GM18909 (cell line): Measurements from ENCODE around the gene CAPZB.
A peak's percentile ranks its signal among the peaks of the same experiment; 100 is the strongest.
"Not testable (repeated sequence)": the region's sequence is repeated elsewhere in the genome, so short reads cannot be mapped to it uniquely, and the experiment has no call there.

Experiments used
- ATAC-seq: cut with Tn5 transposase; IDR thresholded peaks from one replicate; pipeline ENCODE4 v1.9.1; 2021; ENCODE audit warnings: mild to moderate bottlenecking; ENCODE audit not compliant: unreplicated experiment, poor library complexity

CAPZB gene

GRCh38 chr1:19321071-19321470, 164.3 kb downstream of the CAPZB start:
- no peak for ATAC-seq

GRCh38 chr1:19319196-19319595, 166.1 kb downstream of the CAPZB start:
- no peak for ATAC-seq

- ATAC-seq = no peak
Measured at GRCh38 chr1:19317126-19317910, 168.0 kb downstream of the CAPZB start.

DNA sequence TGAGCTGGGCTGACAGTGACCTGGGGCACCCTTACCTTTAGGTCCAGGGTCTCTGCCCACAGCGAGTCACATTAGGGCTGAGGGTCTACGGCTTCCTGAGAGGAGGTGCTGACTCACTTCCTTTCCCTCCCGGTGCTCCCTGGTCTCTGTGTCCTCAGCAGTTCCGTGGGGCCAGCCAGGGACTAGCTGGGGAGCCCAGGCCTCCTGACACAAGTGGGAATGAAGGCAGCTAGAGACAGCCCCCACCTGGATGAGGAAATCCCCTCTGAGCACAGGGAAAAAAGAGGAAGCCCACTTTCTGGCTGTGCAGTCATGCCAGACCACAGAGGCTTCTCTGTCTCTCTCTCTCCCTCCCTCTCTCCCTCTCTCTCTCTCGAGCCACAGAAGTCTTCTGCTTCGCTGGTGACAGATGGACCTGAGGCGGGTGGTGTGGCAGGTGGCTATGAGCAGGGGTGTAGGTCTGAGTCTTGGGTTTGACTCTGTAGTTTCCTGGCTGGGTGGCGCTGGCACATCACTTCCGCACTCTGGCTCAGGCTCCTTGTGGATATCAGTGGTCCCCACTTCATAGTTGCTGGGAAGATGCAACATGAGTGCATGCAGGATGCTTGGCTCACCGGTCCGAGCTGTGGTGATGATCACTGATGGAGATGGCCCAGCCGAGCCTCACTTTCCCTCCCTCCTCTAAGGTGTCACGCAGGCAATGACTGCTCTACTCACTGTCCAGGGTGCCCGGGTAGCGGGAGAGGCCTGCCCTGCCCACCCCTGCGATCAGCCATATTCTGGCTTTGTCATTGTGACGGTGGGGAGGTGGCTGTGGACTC, 169.8 kb downstream of the CAPZB start:
- peak; percentile 33 for ATAC-seq

DNA sequence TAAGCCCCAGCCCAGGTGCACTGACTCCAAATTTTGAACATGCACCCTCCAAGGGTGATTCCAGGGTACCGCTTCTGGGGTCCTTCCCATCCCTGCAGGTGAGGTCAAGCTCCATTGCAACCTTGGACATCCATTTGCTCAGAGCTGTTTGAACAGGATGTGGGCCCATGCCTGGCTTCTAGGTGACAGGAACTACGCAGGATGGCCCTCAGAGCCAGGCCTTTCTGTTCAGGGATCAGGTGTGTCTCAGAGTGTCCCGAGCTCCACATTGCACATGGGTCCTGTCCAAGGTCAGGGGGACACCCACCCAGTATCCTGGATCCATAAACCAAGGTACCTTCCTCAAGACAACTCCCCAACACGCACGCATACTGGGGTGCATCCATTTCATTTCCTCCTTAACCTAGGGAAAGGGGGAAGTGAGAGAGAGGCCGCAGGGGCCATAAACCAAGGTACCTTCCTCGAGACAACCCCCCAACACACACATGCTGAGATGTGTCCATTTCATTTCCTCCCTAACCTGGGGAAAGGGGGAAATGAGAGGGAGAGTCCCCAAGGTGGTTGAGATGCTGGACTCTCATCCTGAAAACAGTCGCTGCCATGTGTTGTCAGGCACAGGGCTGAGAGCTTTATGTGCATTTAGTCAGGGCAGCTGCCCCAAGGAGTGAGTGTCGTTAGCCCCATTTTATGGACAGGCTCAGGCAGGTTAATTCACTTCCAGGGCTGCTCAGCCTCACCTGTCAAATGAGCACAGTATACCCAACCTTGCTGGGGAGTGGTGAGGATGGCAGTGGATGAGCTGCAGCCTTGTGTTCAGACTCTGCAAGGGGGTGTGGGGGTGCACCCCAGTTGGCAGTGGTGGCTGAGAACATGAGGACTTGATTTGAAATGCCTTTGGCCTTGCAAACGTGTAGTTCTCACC, 171.1 kb downstream of the CAPZB start:
- no peak for ATAC-seq

- ATAC-seq = no peak
Measured at GRCh38 chr1:19313636-19313959, 171.7 kb downstream of the CAPZB start.

DNA sequence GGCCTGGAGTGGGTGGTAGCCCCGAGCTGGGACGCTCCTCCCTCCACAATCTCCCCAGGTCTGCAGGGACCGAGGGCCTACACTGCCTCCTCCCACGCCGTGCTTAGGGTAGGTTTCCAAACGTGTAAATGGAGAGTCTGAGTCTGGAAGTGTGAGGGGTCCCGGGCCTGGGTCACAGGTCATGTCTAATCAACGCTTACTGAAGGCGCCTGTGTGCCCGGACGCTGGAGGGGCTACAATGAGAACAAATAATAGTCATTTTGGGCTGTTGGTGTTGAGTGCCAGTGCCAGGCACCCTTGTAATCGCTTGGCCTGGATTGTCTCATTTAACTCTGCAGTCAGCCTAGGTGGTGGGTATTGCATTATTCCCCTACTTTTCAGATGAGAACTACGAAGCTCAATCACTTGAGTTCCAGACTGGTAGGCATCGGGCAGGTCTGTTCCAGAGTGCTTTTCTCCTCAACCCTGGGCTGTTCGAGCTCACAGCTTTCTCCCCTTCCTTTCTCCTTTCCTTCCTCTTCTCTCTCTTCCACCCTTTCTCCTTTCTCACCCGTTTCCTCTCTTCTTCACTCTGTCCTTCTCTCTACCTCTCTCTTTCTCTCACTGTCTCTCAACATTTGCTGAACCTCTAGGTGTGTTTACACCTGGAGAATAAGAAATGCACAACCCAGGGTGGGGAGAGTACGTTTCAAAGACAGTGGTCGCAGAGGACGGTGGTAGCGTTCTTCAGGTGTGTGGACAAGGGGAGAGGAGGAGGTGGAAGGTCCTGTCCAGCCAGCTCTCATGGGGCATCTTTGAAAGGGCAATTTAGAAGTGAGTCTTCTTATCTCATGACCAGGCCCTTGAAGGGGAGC, 172.3 kb downstream of the CAPZB start:
- ATAC-seq = peak; percentile 13

DNA sequence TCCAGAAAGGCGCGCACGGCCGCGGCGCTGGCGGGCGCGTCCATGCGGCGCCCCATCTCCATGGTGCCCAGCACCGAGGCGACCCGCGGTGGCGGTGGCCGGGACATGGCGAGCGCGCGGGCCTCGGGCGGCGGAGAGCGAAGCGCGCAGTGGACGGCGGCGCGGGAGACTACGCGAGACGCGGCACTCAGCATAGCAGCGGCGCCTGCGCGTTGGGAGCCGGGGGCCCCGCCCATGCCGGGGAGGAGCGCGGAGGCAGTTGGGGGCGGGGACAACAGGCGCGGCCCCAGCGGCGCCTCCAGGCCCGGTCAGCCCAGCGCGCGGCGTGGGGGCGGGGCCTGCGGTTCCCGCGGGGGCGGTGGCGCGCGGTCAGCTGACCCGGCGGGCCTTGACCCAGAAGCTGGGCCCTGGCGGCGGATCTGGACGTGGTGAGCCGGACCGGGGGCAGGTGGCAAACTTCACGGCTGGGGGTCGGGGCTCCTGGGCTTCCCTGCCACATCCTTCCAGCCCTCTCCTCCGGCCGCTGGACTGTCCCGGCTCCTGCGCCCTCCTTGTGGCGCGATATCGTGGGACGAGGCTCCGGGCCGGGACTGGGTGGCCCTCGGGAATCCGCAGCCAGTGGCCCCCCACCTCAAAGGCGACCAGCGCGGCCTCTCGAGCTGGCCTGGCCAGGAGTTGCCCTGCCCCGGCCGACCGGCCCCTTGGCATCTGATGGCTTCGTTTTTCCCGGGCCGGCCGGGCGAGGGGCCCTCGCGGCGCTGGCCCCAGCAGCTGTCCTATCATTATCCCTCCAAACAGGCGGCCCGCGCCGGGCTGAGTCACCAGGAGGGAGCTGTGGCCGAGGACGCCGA, 173.2 kb downstream of the CAPZB start, which contains the start of the genes AKR7A2 and SLC66A1:
Gene AKR7A2 (minus strand): TSS at position 214 of the 851 bp plus-strand sequence. CDS start 20 bp downstream, at position 194.
Gene SLC66A1 (plus strand): TSS at position 396 of the 851 bp plus-strand sequence. CDS start 5,352 bp downstream, outside the sequence.
- peak; percentile 77 for ATAC-seq

DNA sequence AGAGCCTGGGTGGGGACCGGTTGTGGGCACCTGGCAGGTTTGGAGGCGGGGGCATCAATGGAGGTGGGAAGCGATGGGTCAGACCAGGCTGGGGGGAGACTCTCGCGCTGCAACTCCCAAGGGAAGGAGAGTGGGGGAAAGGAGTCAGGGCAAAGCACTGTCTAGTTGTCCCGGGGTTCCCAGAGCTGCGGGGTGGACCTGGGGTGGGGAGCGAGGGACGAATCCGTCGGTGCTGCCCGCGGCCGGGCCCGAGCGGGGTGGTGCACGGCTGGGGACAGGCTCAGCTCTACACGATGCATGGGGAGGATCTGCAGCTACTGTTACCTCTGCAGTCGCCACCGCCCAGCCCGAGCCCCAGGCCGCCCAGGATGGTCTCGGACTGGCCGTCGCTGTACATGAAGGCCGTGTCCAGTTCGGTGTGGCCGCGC, 173.8 kb downstream of the CAPZB start:
- peak; percentile 18 for ATAC-seq

DNA sequence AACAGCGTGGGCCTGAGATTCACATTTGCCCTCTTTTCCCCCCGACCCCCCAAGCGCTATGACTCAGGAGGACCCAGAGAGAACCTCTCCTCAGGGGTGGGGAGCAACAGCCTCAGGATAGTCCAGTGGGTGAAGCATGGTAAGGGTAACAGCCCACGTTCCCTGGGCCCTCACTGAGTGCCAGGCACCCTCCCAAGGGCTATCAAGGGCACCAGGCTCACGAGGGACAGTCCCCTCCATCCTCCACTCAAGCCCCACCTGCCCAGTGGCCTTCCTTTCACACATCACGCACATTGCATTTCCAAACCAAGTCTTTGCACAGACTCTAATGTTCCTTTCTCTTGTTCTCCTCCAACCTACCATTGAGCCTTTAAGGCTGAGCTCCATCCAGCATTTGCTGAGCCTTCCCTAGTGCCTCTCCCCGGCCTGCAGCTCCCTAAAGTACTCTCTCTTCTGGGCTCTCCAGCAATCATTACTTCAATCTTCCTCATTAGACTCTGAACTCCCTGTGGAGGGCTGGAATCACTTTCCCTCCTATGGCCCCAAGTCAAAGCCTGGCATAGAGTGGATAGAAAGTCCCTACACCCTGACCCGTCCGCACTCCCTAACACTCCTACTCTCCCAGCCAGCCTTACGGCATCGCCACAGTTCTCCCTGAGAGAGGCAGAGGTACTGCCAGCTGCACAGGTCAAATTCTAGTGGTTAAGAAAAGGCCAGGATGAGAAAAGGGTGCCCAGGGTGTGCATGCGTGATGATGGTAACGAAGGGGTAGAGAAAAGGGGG, 174.4 kb downstream of the CAPZB start:
- no peak for ATAC-seq

DNA sequence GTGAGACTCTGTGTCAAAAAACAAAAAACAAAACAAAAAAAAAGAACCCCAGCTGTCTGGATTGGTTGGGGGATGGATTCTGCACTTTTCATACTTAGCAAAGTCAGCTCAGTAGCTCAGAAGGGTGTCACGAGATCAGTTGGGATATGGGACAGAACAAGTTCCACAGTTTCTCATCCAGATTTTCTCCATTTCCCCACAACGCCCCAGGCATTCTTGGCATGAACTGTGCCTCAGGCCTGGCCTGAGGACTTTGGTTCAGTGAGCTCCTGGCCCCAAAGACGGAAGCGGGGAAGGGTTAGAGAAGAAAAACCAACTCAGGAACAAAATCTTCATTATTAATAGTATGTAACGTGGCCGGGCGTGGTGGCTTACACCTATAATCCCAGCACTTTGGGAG, 175.3 kb downstream of the CAPZB start:
- ATAC-seq = no peak

DNA sequence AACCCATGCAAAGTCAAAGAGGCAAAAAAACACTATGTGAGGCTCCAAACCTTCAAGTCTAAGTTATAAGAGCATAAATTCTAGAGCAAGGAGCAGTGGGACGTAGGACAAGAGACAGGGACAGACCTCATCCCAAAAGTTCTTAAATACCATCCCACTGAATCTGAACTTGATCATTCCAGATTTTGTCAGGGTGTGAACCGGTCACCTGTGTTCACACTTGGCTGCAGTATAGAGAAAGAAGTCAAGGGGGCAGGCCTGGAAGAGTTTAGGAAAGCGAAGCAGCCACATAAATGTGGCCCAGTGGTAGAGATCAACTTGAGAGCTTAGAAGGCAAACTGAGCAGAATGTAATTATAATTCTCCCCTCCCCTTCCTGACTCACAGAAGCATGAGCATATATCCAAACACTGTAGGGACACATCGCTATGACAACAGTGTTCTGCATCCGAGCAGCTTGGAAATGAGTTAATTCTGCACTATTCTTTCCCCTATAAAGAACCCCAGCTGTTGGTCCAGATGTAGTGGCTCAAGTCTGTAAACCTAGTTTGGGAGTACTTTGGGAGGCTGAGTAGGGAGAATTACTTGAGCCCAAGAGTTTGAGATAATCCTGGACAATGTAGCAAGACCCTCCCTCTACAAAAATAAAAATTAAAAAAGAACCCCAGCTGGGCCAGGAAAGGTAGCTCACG, 176.1 kb downstream of the CAPZB start:
- ATAC-seq = no peak

GRCh38 chr1:19308509-19308907, 176.8 kb downstream of the CAPZB start:
- ATAC-seq = no peak

DNA sequence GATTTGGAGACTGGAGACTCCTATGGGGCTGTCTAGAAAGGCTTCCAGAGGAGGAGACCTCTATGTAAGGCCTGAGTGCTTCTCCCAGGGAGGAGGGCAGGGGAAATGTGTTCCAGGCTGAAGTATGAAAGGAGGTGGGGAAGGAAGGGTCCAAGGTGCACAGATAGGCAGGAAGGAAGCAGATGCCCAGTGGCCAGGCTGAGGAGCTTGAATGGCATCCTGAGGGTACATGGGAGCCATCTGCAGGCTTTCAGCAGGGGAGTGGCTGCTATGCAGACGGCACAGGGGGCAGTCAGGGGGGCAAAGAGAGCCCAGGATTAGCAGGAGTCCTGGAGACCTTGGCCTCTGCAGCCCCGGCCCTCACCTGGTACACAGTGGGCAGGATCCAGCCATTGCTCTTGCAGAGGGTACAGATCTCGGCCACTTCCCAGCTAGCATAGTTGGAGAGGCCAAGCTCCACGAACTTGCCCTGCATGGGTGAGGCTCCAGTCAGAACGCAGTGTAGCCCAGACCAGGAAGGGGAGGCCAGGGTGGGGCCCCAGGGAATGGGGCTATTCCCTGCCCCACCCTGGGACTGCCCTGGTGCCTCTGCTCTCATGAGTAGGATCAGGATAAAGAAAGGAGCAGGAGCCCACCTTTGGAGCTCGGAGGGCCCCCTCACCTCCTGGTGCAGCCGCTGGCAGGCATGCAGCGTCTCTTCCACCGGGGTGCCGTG, 177.4 kb downstream of the CAPZB start:
- no peak for ATAC-seq

- no peak for ATAC-seq
Measured at GRCh38 chr1:19306941-19307340, 178.4 kb downstream of the CAPZB start.

DNA sequence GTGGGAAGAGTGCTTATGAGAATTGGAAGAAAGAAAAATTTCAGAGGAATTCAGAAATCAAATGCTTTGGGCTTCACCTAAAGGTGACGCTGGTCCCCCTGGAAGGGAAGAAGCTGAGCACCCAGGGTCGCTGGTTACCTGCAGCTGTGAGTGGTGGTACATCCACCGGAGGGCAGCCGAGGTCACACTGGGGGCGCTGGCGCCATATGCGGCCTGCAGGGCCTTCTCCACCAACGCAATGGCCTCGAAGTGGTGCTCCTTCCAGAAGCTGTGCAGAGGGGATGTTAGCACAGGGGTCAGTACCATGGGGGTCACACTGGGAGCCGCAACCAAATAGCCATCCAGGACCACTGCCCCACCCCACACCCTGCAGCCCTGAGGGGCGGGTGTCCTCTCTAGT, 179.5 kb downstream of the CAPZB start:
- ATAC-seq = no peak

- not testable (repeated sequence) for ATAC-seq
Measured at GRCh38 chr1:19304081-19304480, 181.3 kb downstream of the CAPZB start.
